ENCODE results near the gene F5.

F5 gene

GRCh38 chr1:169576241-169576934 lies 9.9 kb downstream of the F5 start:
- no peak for TF ChIP-seq CTCF (IDR thresholded peaks at IDR 0.05; ENCODE audit: low read depth, low read length)
- no peaks in the 10 kb centered on the region for H3K36me3 ChIP-seq

GRCh38 chr1:169574336-169574735 lies 11.9 kb downstream of the F5 start:
- DNase-seq = no peak
- no peak overlapping the region for H3K27ac ChIP-seq
- H3K9me3 ChIP-seq (ENCODE audit: severe bottlenecking) = no peaks in the 10 kb centered on the region
- no peaks in the 10 kb centered on the region for H3K36me3 ChIP-seq
- H3K27me3 ChIP-seq (ENCODE audit: insufficient read depth, low read depth, severe bottlenecking) = no peaks in the 10 kb centered on the region
- no peak overlapping the region for H3K4me3 ChIP-seq (ENCODE audit: low read depth, low read length)
- no peak for TF ChIP-seq CTCF (IDR thresholded peaks at IDR 0.05; ENCODE audit: low read depth, low read length)

More at GRCh38 chr1:169576241-169576934, 9.9 kb downstream of the F5 start:
- H3K4me3 ChIP-seq (ENCODE audit: low read depth, low read length) = no peak overlapping the region
- H3K27ac ChIP-seq = no peak overlapping the region
- H3K27me3 ChIP-seq (ENCODE audit: insufficient read depth, low read depth, severe bottlenecking) = no peaks in the 10 kb centered on the region
- H3K9me3 ChIP-seq (ENCODE audit: severe bottlenecking) = no peaks in the 10 kb centered on the region
- DNase-seq = no peak

GRCh38 chr1:169572187-169572586 lies 14.1 kb downstream of the F5 start:
- Histone ChIP-seq H3K9me3 (ENCODE audit: severe bottlenecking) (no peaks in the 10 kb centered on the region), H3K27me3 (ENCODE audit: insufficient read depth, low read depth, severe bottlenecking) (no peaks in the 10 kb centered on the region), H3K27ac (no peak overlapping the region), H3K36me3 (no peaks in the 10 kb centered on the region), H3K4me3 (ENCODE audit: low read depth, low read length) (no peak overlapping the region)
- DNase-seq = no peak
- no peak for TF ChIP-seq CTCF (IDR thresholded peaks at IDR 0.05; ENCODE audit: low read depth, low read length)

- Histone ChIP-seq H3K27me3 (ENCODE audit: insufficient read depth, low read depth, severe bottlenecking) (no peaks in the 10 kb centered on the region), H3K27ac (no peak overlapping the region)
These were observed 14.8 kb downstream of the F5 start for GRCh38 chr1:169571450-169571849.

GRCh38 chr1:169570172-169570574 lies 16.1 kb downstream of the F5 start:
- Histone ChIP-seq H3K9me3 (ENCODE audit: severe bottlenecking) (no peaks in the 10 kb centered on the region), H3K4me3 (ENCODE audit: low read depth, low read length) (no peak overlapping the region), H3K36me3 (no peaks in the 10 kb centered on the region), H3K27ac (no peak overlapping the region), H3K27me3 (ENCODE audit: insufficient read depth, low read depth, severe bottlenecking) (no peaks in the 10 kb centered on the region)
- DNase-seq = no peak
- TF ChIP-seq CTCF (IDR thresholded peaks at IDR 0.05; ENCODE audit: low read depth, low read length) = no peak

More at GRCh38 chr1:169571450-169571849, 14.8 kb downstream of the F5 start:
- H3K4me3 ChIP-seq (ENCODE audit: low read depth, low read length) = no peak overlapping the region
- H3K36me3 ChIP-seq = no peaks in the 10 kb centered on the region
- no peaks in the 10 kb centered on the region for H3K9me3 ChIP-seq (ENCODE audit: severe bottlenecking)
- no peak for TF ChIP-seq CTCF (IDR thresholded peaks at IDR 0.05; ENCODE audit: low read depth, low read length)
- no peak for DNase-seq

- no peak overlapping the region for H3K27ac ChIP-seq
- H3K9me3 ChIP-seq (ENCODE audit: severe bottlenecking) = no peaks in the 10 kb centered on the region
- H3K4me3 ChIP-seq (ENCODE audit: low read depth, low read length) = no peak overlapping the region
- no peak for DNase-seq
- no peak for TF ChIP-seq CTCF (IDR thresholded peaks at IDR 0.05; ENCODE audit: low read depth, low read length)
- H3K27me3 ChIP-seq (ENCODE audit: insufficient read depth, low read depth, severe bottlenecking) = no peaks in the 10 kb centered on the region
- no peaks in the 10 kb centered on the region for H3K36me3 ChIP-seq
These were observed 17.8 kb downstream of the F5 start for GRCh38 chr1:169568497-169568896.
